ENCODE results near the gene USP5.
A peak's percentile ranks its signal among the peaks of the same experiment; 100 is the strongest.
"Not testable (repeated sequence)": the region's sequence is repeated elsewhere in the genome, so short reads cannot be mapped to it uniquely, and the experiment has no call there.

USP5 gene

GRCh38 chr12:6879824-6880223 is 27.9 kb downstream of the USP5 start:
- not testable (repeated sequence) for H3K4me1 ChIP-seq (ENCODE audit: insufficient read depth, low read length); H3K9ac ChIP-seq (ENCODE audit: low read depth, low read length); H3K9me3 ChIP-seq (ENCODE audit: insufficient read depth, low read depth, low read length); H3K27me3 ChIP-seq (ENCODE audit: insufficient read depth, low read length); H3K4me3 ChIP-seq (ENCODE audit: low read length); H3K27ac ChIP-seq (ENCODE audit: low read depth, low read length)
- H3K36me3 ChIP-seq (ENCODE audit: insufficient read depth, low read length) = peaks cover 12% of the 10 kb centered on the region
- 95% methylated on average over 10 of the region's 11 CpGs for WGBS

- Histone ChIP-seq H3K9me3 (ENCODE audit: insufficient read depth, low read depth, low read length) (no peaks in the 10 kb centered on the region), H3K4me1 (ENCODE audit: insufficient read depth, low read length) (peaks cover 22% of the 10 kb centered on the region), H3K9ac (ENCODE audit: low read depth, low read length) (no peak overlapping the region), H3K36me3 (ENCODE audit: insufficient read depth, low read length) (peaks cover 11% of the 10 kb centered on the region), H3K27me3 (ENCODE audit: insufficient read depth, low read length) (no peaks in the 10 kb centered on the region), H3K4me3 (ENCODE audit: low read length) (no peak overlapping the region), H3K27ac (ENCODE audit: low read depth, low read length) (no peak overlapping the region)
- 96% methylated on average over 5 of the region's 5 CpGs for WGBS
These were observed 31.3 kb downstream of the USP5 start for GRCh38 chr12:6883252-6883651.

- H3K4me1 ChIP-seq (ENCODE audit: insufficient read depth, low read length) = peaks cover 26% of the 10 kb centered on the region
- 0 out of 2 replicates have a peak overlapping the region, but pooled peaks have one; percentile 19 for H3K27ac ChIP-seq (ENCODE audit: low read depth, low read length)
- H3K27me3 ChIP-seq (ENCODE audit: insufficient read depth, low read length) = no peaks in the 10 kb centered on the region
- H3K9me3 ChIP-seq (ENCODE audit: insufficient read depth, low read depth, low read length) = no peaks in the 10 kb centered on the region
- H3K36me3 ChIP-seq (ENCODE audit: insufficient read depth, low read length) = peaks cover 11% of the 10 kb centered on the region
- 93% methylated on average over 11 of the region's 11 CpGs for WGBS
- H3K9ac ChIP-seq (ENCODE audit: low read depth, low read length) = no peak overlapping the region
- no peak overlapping the region for H3K4me3 ChIP-seq (ENCODE audit: low read length)
These were observed 31.7 kb downstream of the USP5 start for GRCh38 chr12:6883683-6884082.

GRCh38 chr12:6884539-6884938 is 32.6 kb downstream of the USP5 start:
- 77% methylated on average over 22 of the region's 22 CpGs for WGBS
- H3K9ac ChIP-seq (ENCODE audit: low read depth, low read length) = no peak overlapping the region
- no peaks in the 10 kb centered on the region for H3K9me3 ChIP-seq (ENCODE audit: insufficient read depth, low read depth, low read length)
- H3K27me3 ChIP-seq (ENCODE audit: insufficient read depth, low read length) = no peaks in the 10 kb centered on the region
- H3K36me3 ChIP-seq (ENCODE audit: insufficient read depth, low read length) = peaks cover 11% of the 10 kb centered on the region
- peaks cover 29% of the 10 kb centered on the region for H3K4me1 ChIP-seq (ENCODE audit: insufficient read depth, low read length)
- peak overlapping the region; percentile 97 for H3K27ac ChIP-seq (ENCODE audit: low read depth, low read length)
- no peak overlapping the region for H3K4me3 ChIP-seq (ENCODE audit: low read length)

- H3K4me3 ChIP-seq (ENCODE audit: low read length); H3K27me3 ChIP-seq (ENCODE audit: insufficient read depth, low read length); H3K9me3 ChIP-seq (ENCODE audit: insufficient read depth, low read depth, low read length); H3K9ac ChIP-seq (ENCODE audit: low read depth, low read length): not testable (repeated sequence)
- whole genome bisulfite sequencing = 41% methylated on average over 9 of the region's 15 CpGs
- peaks cover 35% of the 10 kb centered on the region for H3K4me1 ChIP-seq (ENCODE audit: insufficient read depth, low read length)
- peaks cover 11% of the 10 kb centered on the region for H3K36me3 ChIP-seq (ENCODE audit: insufficient read depth, low read length)
- peak overlapping the region; percentile 86; the same call in 1 of the 2 replicates for H3K27ac ChIP-seq (ENCODE audit: low read depth, low read length)
These were observed 34.5 kb downstream of the USP5 start for GRCh38 chr12:6886206-6886999.

- Histone ChIP-seq H3K27me3 (ENCODE audit: insufficient read depth, low read length) (no peaks in the 10 kb centered on the region), H3K9me3 (ENCODE audit: insufficient read depth, low read depth, low read length) (no peaks in the 10 kb centered on the region), H3K27ac (ENCODE audit: low read depth, low read length) (peak overlapping the region; percentile 86; the same call in 1 of the 2 replicates), H3K9ac (ENCODE audit: low read depth, low read length) (peak overlapping the region; percentile 30; the same call in 1 of the 2 replicates), H3K4me3 (ENCODE audit: low read length) (no peak overlapping the region), H3K36me3 (ENCODE audit: insufficient read depth, low read length) (peaks cover 11% of the 10 kb centered on the region), H3K4me1 (ENCODE audit: insufficient read depth, low read length) (peaks cover 35% of the 10 kb centered on the region)
- 94% methylated on average over 8 of the region's 8 CpGs for WGBS
These were observed 35.5 kb downstream of the USP5 start for GRCh38 chr12:6887460-6887859.

- 87% methylated on average over 2 of the region's 2 CpGs for WGBS
These were observed 36.4 kb downstream of the USP5 start for GRCh38 chr12:6888360-6888759.

GRCh38 chr12:6888794-6889193 is 36.8 kb downstream of the USP5 start:
- H3K27me3 ChIP-seq (ENCODE audit: insufficient read depth, low read length); H3K27ac ChIP-seq (ENCODE audit: low read depth, low read length); H3K4me3 ChIP-seq (ENCODE audit: low read length); H3K9me3 ChIP-seq (ENCODE audit: insufficient read depth, low read depth, low read length); H3K9ac ChIP-seq (ENCODE audit: low read depth, low read length); H3K36me3 ChIP-seq (ENCODE audit: insufficient read depth, low read length): not testable (repeated sequence)
- peaks cover 35% of the 10 kb centered on the region for H3K4me1 ChIP-seq (ENCODE audit: insufficient read depth, low read length)
- WGBS = 83% methylated on average over 7 of the region's 7 CpGs

More at GRCh38 chr12:6888360-6888759, 36.4 kb downstream of the USP5 start:
- H3K4me3 ChIP-seq (ENCODE audit: low read length) = no peak overlapping the region
- peak overlapping the region; percentile 45 for H3K27ac ChIP-seq (ENCODE audit: low read depth, low read length)
- peaks cover 11% of the 10 kb centered on the region for H3K36me3 ChIP-seq (ENCODE audit: insufficient read depth, low read length)
- no peak overlapping the region for H3K9ac ChIP-seq (ENCODE audit: low read depth, low read length)
- H3K4me1 ChIP-seq (ENCODE audit: insufficient read depth, low read length) = peaks cover 35% of the 10 kb centered on the region
- H3K27me3 ChIP-seq (ENCODE audit: insufficient read depth, low read length) = no peaks in the 10 kb centered on the region
- no peaks in the 10 kb centered on the region for H3K9me3 ChIP-seq (ENCODE audit: insufficient read depth, low read depth, low read length)

GRCh38 chr12:6889775-6890573 is 38.0 kb downstream of the USP5 start:
- not testable (repeated sequence) for H3K36me3 ChIP-seq (ENCODE audit: insufficient read depth, low read length); H3K9me3 ChIP-seq (ENCODE audit: insufficient read depth, low read depth, low read length); H3K27me3 ChIP-seq (ENCODE audit: insufficient read depth, low read length); H3K4me3 ChIP-seq (ENCODE audit: low read length)
- Histone ChIP-seq H3K27ac (ENCODE audit: low read depth, low read length) (peak overlapping the region; percentile 93), H3K4me1 (ENCODE audit: insufficient read depth, low read length) (peaks cover 32% of the 10 kb centered on the region), H3K9ac (ENCODE audit: low read depth, low read length) (peak overlapping the region; percentile 84)
- 92% methylated on average over 20 of the region's 21 CpGs for WGBS

GRCh38 chr12:6890789-6891645 is 39.1 kb downstream of the USP5 start:
- Histone ChIP-seq H3K27ac (ENCODE audit: low read depth, low read length) (peak overlapping the region; percentile 93), H3K4me1 (ENCODE audit: insufficient read depth, low read length) (peaks cover 25% of the 10 kb centered on the region), H3K4me3 (ENCODE audit: low read length) (peak overlapping the region; percentile 64), H3K36me3 (ENCODE audit: insufficient read depth, low read length) (no peaks in the 10 kb centered on the region), H3K27me3 (ENCODE audit: insufficient read depth, low read length) (no peaks in the 10 kb centered on the region), H3K9ac (ENCODE audit: low read depth, low read length) (peak overlapping the region; percentile 85), H3K9me3 (ENCODE audit: insufficient read depth, low read depth, low read length) (no peaks in the 10 kb centered on the region)
- WGBS = 6% methylated on average over 67 of the region's 68 CpGs

Measured in HUES64 (cell line).